HCT116 (cell line): ENCODE measurements around the gene EPB41L4A. TPM values are rescaled to one million over a fixed set of nuclear protein-coding genes. Genes with fewer than 3 reads are reported as not detected.

ENCODE experiments used
- ATAC-seq: fragments of 200-7000 bp; cut with Tn5 transposase; 2 replicates; pipeline ENCODE4 v1.9.1; 2020; ENCODE audit warnings: mild to moderate bottlenecking, moderate library complexity
- BruUV-seq: library from RNA; stranded (reverse); fragments of 400-500 nt; replicated peaks from 2 replicates; lab custom pipeline; 2021; lab: Mats Ljungman, UMichigan
- CTCF ChIA-PET: fragments of 300-600 bp; sonication (Branson Sonifier 250); formaldehyde crosslinking; loops from one replicate; lab custom pipeline; 2021; ENCODE audit warnings: antibody characterized with exemption; lab: Charles Lee
- POLR2A ChIA-PET: fragments of 300-600, 350-600 bp; sonication (Branson Sonifier 250); formaldehyde crosslinking; loops from one replicate; lab custom pipeline; 2021; ENCODE audit warnings: antibody characterized with exemption; lab: Charles Lee
- RAD21 ChIA-PET, 2 experiments: fragments of 300-600 bp; sonication (Branson Sonifier 250); formaldehyde crosslinking; loops; one replicate each; lab custom pipeline; 2023; ENCODE audit warnings: low total read pairs in 2 of 2; ENCODE audit not compliant: uncharacterized antibody in 2 of 2, unreplicated experiment in 2 of 2, low non-redundant PET in 1 of 2; lab: Charles Lee
- DNase-seq: peaks from one replicate; pipeline ENCODE4 v3.0.0-alpha.2; 2010; ENCODE audit warnings: low read depth, low spot score
- H2AFZ ChIP-seq: fragments of 200-600 bp; shearing (Covaris generic), sonication (generic); 2 replicates; pipeline ENCODE4 v1.6.1; 2017; ENCODE audit warnings: low read depth, mixed run types, mixed read lengths, antibody characterized with exemption, low read length; ENCODE audit not compliant: poor library complexity, severe bottlenecking
- H3K27ac ChIP-seq: 2 replicates; pipeline ENCODE4 v1.5.1; 2012; ENCODE audit warnings: low read depth, low read length
- H3K27me3 ChIP-seq: fragments of 200-600 bp; sonication (generic); 2 replicates; pipeline ENCODE4 v1.6.1; 2016; ENCODE audit warnings: mixed run types, low read length, mixed read lengths; ENCODE audit not compliant: insufficient read depth
- H3K36me3 ChIP-seq, 2 experiments: fragments of 200-500 bp in 1 of 2; fragments of 200-600 bp in 1 of 2; sonication (Bioruptor generic) in 1 of 2; sonication (generic) in 1 of 2; 2 replicates each; pipeline versions ENCODE4 v1.5.1 to v1.6.1; 2014 to 2016; ENCODE audit warnings: low read length in 2 of 2, inconsistent platforms in 1 of 2, mixed read lengths in 1 of 2, mixed run types in 1 of 2; ENCODE audit not compliant: insufficient read depth in 2 of 2, control insufficient read depth in 1 of 2
- H3K4me1 ChIP-seq, 2 experiments: fragments of 200-600 bp in 1 of 2; sonication (generic) in 1 of 2; 2 replicates each; pipeline versions ENCODE4 v1.5.1 to v1.6.1; 2012 to 2017; ENCODE audit warnings: low read length in 2 of 2, inconsistent platforms in 1 of 2, mild to moderate bottlenecking in 1 of 2, mixed read lengths in 1 of 2, mixed run types in 1 of 2, moderate library complexity in 1 of 2; ENCODE audit not compliant: insufficient read depth in 2 of 2, control insufficient read depth in 1 of 2
- H3K4me2 ChIP-seq: fragments of 200-600 bp; sonication (generic); 2 replicates; pipeline ENCODE4 v1.6.1; 2017; ENCODE audit warnings: mixed run types, low read length, mixed read lengths
- H3K4me3 ChIP-seq, 2 experiments: fragments of 200-600 bp in 1 of 2; sonication (generic) in 1 of 2; replicated peaks in 1 of 2; 2 replicates each; pipeline ENCODE4 v1.5.1; 2011 to 2016; ENCODE audit warnings: low read length in 2 of 2, control low read depth in 1 of 2, low read depth in 1 of 2, mild to moderate bottlenecking in 1 of 2, mixed read lengths in 1 of 2, mixed run types in 1 of 2
- H3K79me2 ChIP-seq: fragments of 200-600 bp; sonication (generic); 2 replicates; pipeline ENCODE4 v1.6.1; 2017; ENCODE audit warnings: mild to moderate bottlenecking, mixed run types, low read length, moderate library complexity, mixed read lengths; ENCODE audit not compliant: insufficient read depth
- H3K9ac ChIP-seq: fragments of 200-600 bp; sonication (generic); 2 replicates; pipeline ENCODE4 v1.6.1; 2016; ENCODE audit warnings: low read length, mixed read lengths
- H3K9me2 ChIP-seq: fragments of 200-600 bp; sonication (generic), shearing (Covaris generic); 2 replicates; pipeline ENCODE4 v1.6.1; 2017; ENCODE audit warnings: mixed run types, mild to moderate bottlenecking, moderate library complexity; ENCODE audit not compliant: insufficient read depth
- H3K9me3 ChIP-seq, 2 experiments: fragments of 200-500 bp in 1 of 2; fragments of 200-600 bp in 1 of 2; sonication (Bioruptor generic) in 1 of 2; sonication (generic) in 1 of 2; 2 replicates each; pipeline ENCODE4 v1.6.1; 2014 to 2017; ENCODE audit warnings: low read length in 2 of 2, mixed read lengths in 2 of 2, inconsistent platforms in 1 of 2, low read depth in 1 of 2, mild to moderate bottlenecking in 1 of 2, mixed run types in 1 of 2, moderate library complexity in 1 of 2; ENCODE audit not compliant: control insufficient read depth in 1 of 2, insufficient read depth in 1 of 2
- H4K20me1 ChIP-seq: fragments of 200-600 bp; sonication (generic), shearing (Covaris generic); 2 replicates; pipeline ENCODE4 v1.6.1; 2017; ENCODE audit warnings: mixed run types, mild to moderate bottlenecking, moderate library complexity; ENCODE audit not compliant: insufficient read depth
- ATF3 ChIP-seq: IDR thresholded peaks from 2 replicates; pipeline ENCODE4 v1.6.1; 2012
- CBX3 ChIP-seq: IDR thresholded peaks from 2 replicates; pipeline ENCODE4 v1.6.1; 2012; ENCODE audit warnings: low read depth
- CEBPB ChIP-seq: IDR thresholded peaks from 2 replicates; pipeline ENCODE4 v1.6.1; 2012; ENCODE audit warnings: low read depth
- CTCF ChIP-seq, 3 experiments: fragments of 200-600 bp in 1 of 3; sonication (generic) in 1 of 3; IDR thresholded peaks in 2 of 3; conservative IDR thresholded peaks in 1 of 3; 2 replicates each; pipeline ENCODE4 v1.5.1; 2012 to 2017; ENCODE audit warnings: low read depth in 2 of 3, low read length in 2 of 3, antibody characterized with exemption in 1 of 3, borderline replicate concordance in 1 of 3, control low read depth in 1 of 3, mild to moderate bottlenecking in 1 of 3, mixed read lengths in 1 of 3, mixed run types in 1 of 3, moderate library complexity in 1 of 3; ENCODE audit not compliant: insufficient read depth in 1 of 3
- EGR1 ChIP-seq: IDR thresholded peaks from 2 replicates; pipeline ENCODE4 v1.6.1; 2012; ENCODE audit warnings: low read depth
- ELF1 ChIP-seq: IDR thresholded peaks from 2 replicates; pipeline ENCODE4 v1.6.1; 2012; ENCODE audit warnings: low read depth, borderline replicate concordance
- EZH2 ChIP-seq: fragments of 200-600 bp; sonication (generic); IDR thresholded peaks from 2 replicates; pipeline ENCODE4 v1.6.1; 2017; ENCODE audit warnings: antibody characterized with exemption, mixed run types
- EZH2phosphoT487 ChIP-seq: fragments of 200-600 bp; IDR thresholded peaks from 2 replicates; pipeline ENCODE4 v1.6.1; 2018; ENCODE audit warnings: antibody characterized with exemption, borderline replicate concordance
- JUND ChIP-seq: IDR thresholded peaks from 2 replicates; pipeline ENCODE4 v1.6.1; 2012
- MAX ChIP-seq: IDR thresholded peaks from 2 replicates; pipeline ENCODE4 v1.6.1; 2012
- POLR2A ChIP-seq: IDR thresholded peaks from 2 replicates; pipeline ENCODE4 v1.7.0; 2011; ENCODE audit warnings: borderline replicate concordance; ENCODE audit not compliant: insufficient read depth, insufficient read length; ENCODE audit errors: extremely low read depth
- POLR2AphosphoS5 ChIP-seq: IDR thresholded peaks from 2 replicates; pipeline ENCODE4 v1.6.1; 2011; ENCODE audit warnings: mild to moderate bottlenecking, low read depth, low read length, moderate library complexity
- RAD21 ChIP-seq: IDR thresholded peaks from 2 replicates; pipeline ENCODE4 v1.6.1; 2012; ENCODE audit warnings: low read depth, mild to moderate bottlenecking
- REST ChIP-seq: IDR thresholded peaks from 2 replicates; pipeline ENCODE4 v1.6.1; 2012; ENCODE audit warnings: low read depth
- SP1 ChIP-seq: IDR thresholded peaks from 2 replicates; pipeline ENCODE4 v1.6.1; 2012; ENCODE audit warnings: low read depth
- ZFX ChIP-seq: fragments of 450-650 bp; IDR thresholded peaks from 2 replicates; pipeline ENCODE4 v1.6.1; 2017
- ZNF274 ChIP-seq: fragments of 200-500 bp; sonication (Bioruptor generic); IDR thresholded peaks from 2 replicates; pipeline ENCODE4 v1.6.1; 2014; ENCODE audit warnings: mild to moderate bottlenecking, low read depth, low read length, inconsistent platforms
- intact Hi-C: fragments of 100-400 bp; cut with micrococcal nuclease; formaldehyde crosslinking; loops from 2 replicates; pipeline ENCODE4 v1.10.0; 2022
- total RNA-seq: library from RNA; stranded (reverse); gene quantifications from one replicate; pipeline ENCODE4 v1.2.1, GENCODE V29; 2021; ENCODE audit not compliant: unreplicated experiment

Gene EPB41L4A
- total RNA-seq, 1 experiment from 2014 or later: 2.8 TPM

- intact Hi-C loops: no loop called here
- no peak overlapping the region for H3K27ac ChIP-seq
- no peak overlapping the region for H3K4me3 ChIP-seq
- no peak overlapping the region for H3K9ac ChIP-seq
- TF ChIP-seq ATF3 (no peak), EGR1 (no peak), POLR2A (no peak), EZH2 (no peak), POLR2AphosphoS5 (no peak)
- no peaks in the 10 kb centered on the region for H3K79me2 ChIP-seq
- RAD21 ChIA-PET: no interaction called here
- no TSS peak for BruUV-seq
- no peak overlapping the region for H3K4me2 ChIP-seq
- CTCF ChIA-PET: no interaction called here
- H2AFZ ChIP-seq: no peak overlapping the region
- H3K9me3 ChIP-seq: no peaks in the 10 kb centered on the region
- H3K9me2 ChIP-seq: no peaks in the 10 kb centered on the region
- ATAC-seq (no peak), DNase-seq (no peak)
- H3K27me3 ChIP-seq: 0 out of 2 replicates have a peak, but pooled peaks cover 8% of the 10 kb centered on the region
- H3K36me3 ChIP-seq: no peaks in the 10 kb centered on the region
- H3K4me1 ChIP-seq: no peaks in the 10 kb centered on the region
- H4K20me1 ChIP-seq: no peaks in the 10 kb centered on the region
- POLR2A ChIA-PET: no interaction called here
These were observed 162.1 kb downstream of the EPB41L4A start for GRCh38 chr5:112257005-112257404.

GRCh38 chr5:112254303-112254702 lies 164.8 kb downstream of the EPB41L4A start:
- no peak overlapping the region for H3K9ac ChIP-seq
- no peaks in the 10 kb centered on the region for H3K9me2 ChIP-seq
- 0 out of 2 replicates have a peak, but pooled peaks cover 4% of the 10 kb centered on the region for H3K27me3 ChIP-seq
- H2AFZ ChIP-seq: no peak overlapping the region
- no TSS peak for BruUV-seq
- H3K4me3 ChIP-seq: no peak overlapping the region
- RAD21 ChIA-PET: no interaction called here
- no peak overlapping the region for H3K27ac ChIP-seq
- H3K4me1 ChIP-seq: no peaks in the 10 kb centered on the region
- H3K9me3 ChIP-seq: no peaks in the 10 kb centered on the region
- no peak overlapping the region for H3K4me2 ChIP-seq
- ATAC-seq (no peak), DNase-seq (no peak)
- H3K79me2 ChIP-seq: no peaks in the 10 kb centered on the region
- CTCF ChIA-PET: no interaction called here
- no peak for TF ChIP-seq REST
- no peak for TF ChIP-seq POLR2AphosphoS5
- TF ChIP-seq RAD21: no peak
- no peak for TF ChIP-seq SP1
- no peak for TF ChIP-seq EZH2phosphoT487
- no peak for TF ChIP-seq ELF1
- TF ChIP-seq CBX3: no peak
- TF ChIP-seq ZFX: no peak
- TF ChIP-seq JUND: no peak
- TF ChIP-seq CTCF (IDR thresholded peaks at IDR 0.05 in 2 of 3, conservative IDR thresholded peaks at IDR 0.05 in 1 of 3; ENCODE audit: borderline replicate concordance in 1 of 3, insufficient read depth in 1 of 3, low read depth in 2 of 3, low read length in 2 of 3): no peak
- TF ChIP-seq CEBPB: no peak
- no peak for TF ChIP-seq ZNF274
- TF ChIP-seq MAX: no peak
- POLR2A ChIA-PET: no interaction called here
- intact Hi-C loops: no loop called here
- no peaks in the 10 kb centered on the region for H3K36me3 ChIP-seq
- H4K20me1 ChIP-seq: no peaks in the 10 kb centered on the region
